Embryonic facial prominence (tissue), 1 donor: ENCODE measurements around the gene FLNA.
"Not testable (repeated sequence)": the region's sequence is repeated elsewhere in the genome, so short reads cannot be mapped to it uniquely, and the experiment has no call there.

Source experiments
- DNase-seq: peaks from one replicate; pipeline ENCODE4 v3.0.0-alpha.2; 2016; ENCODE audit errors: extremely low spot score

Gene FLNA

DNA sequence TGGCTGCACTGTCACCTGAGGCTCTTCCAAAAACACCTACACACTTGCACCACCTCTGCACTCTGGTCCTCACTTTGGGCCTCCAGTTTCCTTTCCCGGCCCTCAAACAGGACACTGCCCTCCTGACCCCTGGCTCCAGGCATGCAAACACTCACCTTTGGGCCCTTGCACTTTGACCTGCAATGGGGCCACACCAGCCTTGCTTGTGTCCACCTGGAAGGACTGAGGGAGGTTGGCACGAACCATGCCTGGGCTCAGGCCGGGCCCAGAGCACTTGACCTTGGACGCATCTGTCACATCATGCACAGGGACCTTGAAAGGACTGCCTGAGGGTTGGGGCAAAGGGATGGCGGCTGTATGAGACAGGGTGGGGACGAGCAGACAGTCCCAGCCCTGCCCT, 15.6 kb downstream of the FLNA start:
- no peak for DNase-seq

DNA sequence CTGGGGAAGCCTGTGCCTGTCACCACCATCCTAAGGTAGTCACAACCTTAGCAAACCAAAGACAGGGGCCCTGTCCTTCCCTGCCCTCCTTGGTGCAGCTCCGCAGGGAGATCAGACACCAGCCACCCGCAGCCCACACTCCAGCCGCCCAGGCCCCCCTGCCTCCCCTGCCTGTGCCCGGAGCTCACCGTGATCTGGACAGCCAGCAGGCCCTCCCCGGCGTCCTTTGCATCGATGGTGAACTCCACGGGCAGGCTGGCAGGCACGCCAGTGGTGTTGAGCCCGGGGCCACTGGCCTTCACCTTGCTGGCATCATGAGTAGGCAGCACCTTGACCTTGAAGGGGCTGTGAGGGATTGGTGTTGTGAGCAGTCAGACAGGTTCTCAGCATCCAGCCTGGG, 16.4 kb downstream of the FLNA start:
- no peak for DNase-seq

DNA sequence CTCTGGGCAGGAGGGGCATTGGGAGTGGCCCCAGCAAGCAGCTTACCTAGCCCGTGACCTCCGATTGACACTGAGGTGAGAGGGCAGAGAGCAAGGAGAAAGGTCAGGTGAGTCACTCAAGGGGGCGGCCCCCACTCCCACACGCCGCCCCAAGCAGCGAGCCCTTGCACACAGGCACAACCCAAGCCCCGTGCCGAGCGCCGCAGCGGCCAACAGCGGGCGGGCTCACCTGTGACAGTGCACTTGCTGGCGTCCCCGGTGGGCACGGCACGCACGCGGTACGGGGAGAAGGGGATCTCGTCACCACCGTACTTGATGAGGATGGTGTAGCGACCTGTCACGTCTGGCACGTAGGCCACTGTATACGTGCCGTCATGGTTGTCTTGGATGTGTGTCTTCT, 17.2 kb downstream of the FLNA start:
- no peak for DNase-seq

DNA sequence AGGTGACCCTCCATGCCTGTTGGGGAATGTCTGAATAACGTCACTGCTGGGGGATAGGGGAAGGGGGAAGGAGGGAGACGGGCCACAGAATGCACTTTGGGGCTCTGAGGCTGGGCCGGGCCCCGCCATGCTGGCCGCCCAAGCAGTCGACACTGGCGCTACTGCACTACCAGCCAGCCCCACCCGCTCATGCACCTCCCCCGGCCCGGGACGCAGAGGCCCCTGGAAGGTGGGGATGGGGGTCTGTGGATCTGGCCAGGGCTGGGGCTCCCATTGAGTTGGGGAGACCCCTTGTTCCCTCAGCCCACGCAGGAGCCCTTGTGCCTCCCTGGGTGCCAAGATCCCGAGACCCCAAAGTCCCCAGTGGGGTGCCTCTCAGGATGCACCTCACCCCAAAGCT, 17.8 kb downstream of the FLNA start:
- no peak for DNase-seq

DNA sequence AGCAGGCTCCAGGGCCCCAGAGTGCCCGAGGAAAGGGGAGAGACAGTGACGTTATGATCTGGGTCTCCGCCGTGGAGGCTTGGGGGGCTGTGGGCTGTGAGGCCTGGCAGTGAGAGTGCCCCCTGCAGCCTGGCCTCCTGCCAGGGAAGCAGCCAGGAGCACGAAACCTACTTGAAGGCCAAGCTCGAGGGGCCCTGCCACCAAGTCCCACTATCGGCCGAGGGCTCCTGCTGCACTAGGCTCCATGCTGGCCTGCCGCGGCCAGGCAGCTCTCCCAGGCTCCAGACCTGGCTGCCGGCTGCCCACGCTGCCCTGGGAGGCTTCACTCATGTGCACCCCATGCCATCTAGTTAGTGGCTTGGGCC, 18.7 kb downstream of the FLNA start:
- DNase-seq: no peak

DNA sequence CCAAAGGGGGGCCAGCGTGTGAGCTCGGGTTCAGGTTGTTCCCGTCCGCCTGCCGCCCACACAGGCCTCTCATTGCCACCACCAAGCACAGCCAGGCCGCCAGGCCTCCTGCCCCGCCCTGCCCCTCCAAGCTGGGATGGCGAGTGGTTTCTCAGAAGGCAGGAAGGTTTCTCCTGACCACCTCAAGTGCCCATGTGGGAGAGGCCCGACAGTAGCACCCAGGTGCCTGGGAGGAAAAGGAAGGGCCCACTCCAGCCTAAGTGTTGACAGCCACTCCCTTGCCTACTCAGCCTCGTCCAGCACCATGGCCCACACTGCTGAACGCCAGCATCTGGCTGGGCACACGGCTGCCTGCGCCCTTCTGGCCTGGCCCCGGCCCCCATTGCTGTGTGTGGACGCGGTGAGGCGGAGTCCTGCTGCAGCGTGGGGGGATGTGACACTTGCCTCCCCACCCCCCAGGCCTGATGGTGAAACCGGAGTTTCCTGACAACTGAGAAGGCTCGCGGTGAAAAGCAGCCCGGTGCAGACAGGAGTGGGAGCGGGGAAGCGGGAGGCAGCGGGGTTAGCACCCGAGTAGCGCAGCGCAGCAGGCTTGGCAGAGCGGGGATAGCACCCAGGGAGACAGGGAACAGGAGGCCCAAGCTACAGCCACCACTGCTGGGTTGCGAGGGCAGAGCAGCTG, 19.2 kb downstream of the FLNA start:
- DNase-seq: no peak

DNA sequence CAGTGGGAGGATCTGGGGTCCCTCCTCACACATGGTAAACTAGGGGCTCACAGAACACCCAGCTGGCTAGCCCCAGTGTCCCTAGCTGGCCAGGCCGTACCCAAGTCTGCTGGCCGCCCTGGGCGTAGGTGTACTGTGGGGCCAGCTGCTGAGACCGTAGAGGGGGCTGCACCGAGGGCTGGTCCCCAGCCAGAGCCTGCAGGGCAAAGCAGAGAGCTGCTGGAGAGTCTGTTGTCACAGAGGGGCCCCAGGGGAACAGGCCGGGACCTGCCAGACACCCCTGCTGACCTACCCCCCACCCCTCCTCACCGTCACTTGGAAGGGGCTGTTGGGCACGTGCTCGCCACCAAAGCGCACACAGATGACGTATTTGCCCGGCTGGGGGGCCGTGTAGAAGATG, 19.9 kb downstream of the FLNA start:
- no peak for DNase-seq

DNA sequence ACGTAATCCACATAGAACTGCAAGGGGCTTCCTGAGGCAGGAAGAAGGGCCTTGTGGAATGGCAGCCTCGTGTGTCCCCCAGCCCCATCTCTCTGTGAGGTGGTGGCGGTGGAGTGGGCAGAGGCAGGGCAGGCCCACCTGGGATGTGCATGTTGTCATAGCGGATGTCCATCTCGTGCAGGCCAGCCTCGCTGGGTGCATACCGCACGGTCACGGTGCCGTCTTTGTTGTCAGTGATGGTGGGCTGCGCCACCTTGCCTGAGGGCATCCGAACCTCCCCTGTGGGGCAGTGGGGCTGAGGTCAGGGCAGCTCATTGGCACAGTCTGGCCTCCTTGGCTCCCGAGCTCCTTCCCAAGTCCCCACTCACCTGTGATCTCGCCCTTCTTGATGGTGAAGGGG, 20.4 kb downstream of the FLNA start:
- DNase-seq: no peak

DNA sequence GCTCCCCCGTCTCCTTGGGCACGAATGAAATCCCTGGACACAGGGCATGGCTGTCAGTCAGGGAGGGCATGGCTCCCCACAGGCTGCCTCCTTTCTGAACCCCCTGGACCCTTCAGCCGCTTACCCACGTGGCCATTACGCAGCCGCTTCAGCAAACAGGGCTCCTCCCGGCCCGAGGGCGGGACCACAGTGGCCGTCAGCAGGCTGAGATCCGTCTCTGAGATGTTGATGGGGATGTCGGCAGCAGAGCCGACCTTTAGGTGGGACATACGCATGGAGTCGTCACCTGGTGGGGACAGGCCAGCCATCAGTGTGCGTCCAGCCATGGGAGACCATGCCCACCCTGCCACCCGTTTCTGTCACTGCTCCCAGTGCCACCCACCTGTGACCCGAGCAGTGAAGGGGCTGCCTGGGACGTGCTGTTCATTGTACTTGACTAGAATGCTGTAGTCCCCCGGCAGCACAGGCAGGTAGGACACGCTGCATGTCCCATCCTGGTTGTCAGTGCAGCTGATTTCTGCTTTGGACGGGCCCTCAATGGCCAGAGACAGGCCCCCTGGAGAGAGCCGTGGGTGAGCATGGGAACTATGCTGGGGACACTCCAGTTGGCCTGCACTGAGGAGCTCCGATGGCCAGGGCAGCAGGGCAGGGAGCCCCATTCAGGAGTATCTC, 21.1 kb downstream of the FLNA start:
- DNase-seq: no peak

DNA sequence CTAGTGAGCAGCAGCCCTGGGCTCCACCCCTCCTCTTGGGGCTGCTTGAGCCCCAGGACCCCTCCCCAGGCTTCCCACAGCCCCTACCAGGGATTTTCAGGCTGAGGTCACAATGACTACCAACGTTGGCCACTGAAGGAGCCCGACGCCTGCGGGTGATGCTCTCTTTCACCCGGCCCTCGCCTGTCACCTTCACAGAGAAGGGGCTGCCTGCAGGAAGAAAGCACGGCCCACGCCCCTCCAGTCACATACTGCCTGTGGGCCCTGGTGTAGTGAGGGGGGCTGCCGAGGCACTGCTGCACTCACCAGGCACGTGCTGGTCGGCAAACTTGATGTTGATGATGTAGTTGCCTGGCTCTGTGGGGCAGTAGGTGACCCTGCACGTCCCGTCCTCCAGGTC, 22.0 kb downstream of the FLNA start:
- DNase-seq: no peak

DNA sequence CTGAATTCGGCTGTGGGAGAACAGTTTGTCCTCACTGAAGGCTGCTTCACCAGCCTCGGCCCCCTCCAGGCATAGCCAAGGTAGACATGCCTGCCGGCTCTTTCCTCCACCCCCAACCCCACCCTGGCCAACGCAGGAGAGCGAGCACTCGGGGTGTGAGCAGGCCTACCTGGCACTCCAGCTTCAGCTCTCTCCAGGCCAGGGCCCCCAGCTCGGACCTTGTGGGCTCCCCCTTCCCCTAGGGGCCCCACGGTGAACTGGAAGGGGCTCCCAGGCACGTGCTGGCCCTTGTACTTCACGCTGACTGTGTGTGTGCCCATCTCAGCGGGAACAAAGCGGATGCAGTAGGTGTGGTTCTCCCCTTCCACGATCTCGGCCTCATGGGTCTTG, 22.4 kb downstream of the FLNA start:
- DNase-seq: no peak

DNA sequence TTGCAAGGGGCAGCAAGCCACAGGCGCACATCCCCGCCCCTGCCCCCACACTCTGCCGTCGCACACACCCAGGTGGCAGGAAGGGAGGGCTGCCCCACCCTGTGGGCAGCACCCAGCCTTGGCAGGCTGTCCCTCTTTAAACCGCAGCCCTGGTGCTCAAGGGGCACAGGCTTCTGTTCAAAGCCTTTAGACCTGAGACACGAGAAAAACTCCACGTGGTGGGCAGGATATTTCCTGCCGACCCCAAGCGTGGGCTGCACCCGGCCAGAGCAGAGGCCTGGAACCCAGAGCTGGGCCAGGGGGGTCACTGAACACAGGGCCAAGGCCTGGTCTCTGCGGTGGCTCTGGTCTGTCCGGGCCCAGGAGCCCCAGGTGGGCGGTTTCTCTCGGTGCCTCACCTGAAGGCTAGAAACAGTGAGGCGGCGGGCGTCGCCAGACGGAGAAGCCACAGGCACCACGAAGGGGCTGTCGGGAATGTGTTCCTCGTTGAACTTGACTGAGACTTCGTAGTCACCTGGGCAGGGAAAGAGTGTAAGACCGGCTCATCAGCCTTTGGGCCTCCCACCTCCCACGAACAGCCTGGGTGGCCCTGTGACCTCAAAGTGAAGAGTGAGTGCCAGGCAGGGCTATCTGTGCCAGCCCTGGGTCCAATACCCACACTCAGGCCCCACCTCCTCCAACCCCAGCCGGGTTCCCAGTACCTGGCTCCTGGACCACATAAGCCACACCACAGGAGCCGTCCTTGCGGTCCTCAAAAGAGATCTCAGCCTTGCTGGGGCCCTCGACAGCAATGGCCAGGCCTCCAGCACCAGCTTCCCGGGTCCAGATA, 23.0 kb downstream of the FLNA start:
- no peak for DNase-seq

- DNase-seq: no peak
Measured at GRCh38 chrX:154350429-154351182, 23.8 kb downstream of the FLNA start.

GRCh38 chrX:154349979-154350378, 24.5 kb downstream of the FLNA start:
- DNase-seq: no peak

GRCh38 chrX:154349359-154349935, 25.0 kb downstream of the FLNA start:
- DNase-seq: no peak

- no peak for DNase-seq
Measured at GRCh38 chrX:154348646-154349358, 25.6 kb downstream of the FLNA start.

GRCh38 chrX:154348114-154348531, 26.3 kb downstream of the FLNA start:
- DNase-seq: no peak

GRCh38 chrX:154343620-154344019, 30.8 kb downstream of the FLNA start:
- DNase-seq: not testable (repeated sequence)

GRCh38 chrX:154343063-154343462, 31.4 kb downstream of the FLNA start:
- not testable (repeated sequence) for DNase-seq

DNA sequence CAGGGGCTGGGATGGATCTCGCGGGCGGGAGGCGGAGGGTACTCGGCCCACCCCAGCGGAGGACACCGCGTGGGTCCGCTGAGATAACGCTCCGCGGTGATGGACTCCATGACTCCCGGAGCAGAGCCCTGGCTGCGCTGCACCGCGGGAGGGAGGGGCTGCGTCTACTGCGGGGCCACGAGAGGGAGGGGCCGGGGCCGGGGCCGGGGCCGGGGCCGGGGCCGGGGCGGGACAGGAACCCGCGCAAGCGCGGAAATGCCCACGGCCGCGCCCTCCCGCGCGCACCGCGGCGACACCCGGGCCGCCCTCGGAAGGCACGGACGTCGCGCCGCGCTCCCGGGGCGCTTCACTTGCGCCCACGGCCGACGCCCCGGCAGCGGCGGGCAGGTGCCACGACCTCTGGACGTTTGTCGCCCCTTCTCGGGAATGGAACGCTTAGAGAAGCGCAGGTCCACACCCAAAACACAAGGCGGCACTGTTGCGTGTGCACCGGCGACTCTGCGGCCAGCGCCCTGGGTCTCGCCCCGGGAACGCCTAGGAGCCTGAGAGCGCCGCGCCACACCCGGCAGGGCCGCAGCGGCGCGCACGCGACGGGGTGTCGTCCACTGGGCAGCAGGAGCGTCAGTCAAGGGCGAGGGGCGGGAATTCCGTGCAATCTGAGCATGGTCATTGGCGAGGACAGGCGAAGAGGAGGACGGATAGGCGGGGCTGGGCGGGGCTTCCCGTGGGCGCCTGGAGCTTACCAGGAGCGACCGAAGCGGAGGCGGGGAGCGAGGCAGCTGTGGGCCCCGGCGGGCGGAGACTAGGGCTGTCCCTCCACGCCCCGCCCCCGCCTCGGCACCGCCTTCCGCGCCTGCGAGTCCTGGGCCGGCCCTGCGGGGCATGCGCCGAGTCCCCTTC, 32.8 kb downstream of the FLNA start:
- not testable (repeated sequence) for DNase-seq
